Thoracic aorta (tissue), 2 donors: ENCODE data around the gene METTL5. TPM values are rescaled to one million over a fixed set of nuclear protein-coding genes. Genes with fewer than 3 reads are reported as not detected.
"Not testable (repeated sequence)": the region's sequence is repeated elsewhere in the genome, so short reads cannot be mapped to it uniquely, and the experiment has no call there.

Experiments
- ATAC-seq: fragments of 150-250 bp; one replicate; pipeline ENCODE4 v1.8.0; 2017; ENCODE audit warnings: low read depth; ENCODE audit not compliant: insufficient number of reproducible peaks, low FRiP score
- DNase-seq: peaks from one replicate; pipeline ENCODE4 v3.0.0-alpha.2; 2020; ENCODE audit warnings: low spot score
- H3K27ac ChIP-seq, 2 donors: fragments of 200-600 bp; sonication (generic); 1 replicate in 1 of 2; 2 replicates in 1 of 2; pipeline ENCODE4 v1.5.1; 2016; ENCODE audit warnings: mild to moderate bottlenecking in 2 of 2, moderate library complexity in 2 of 2
- H3K27me3 ChIP-seq: fragments of 200-600 bp; sonication (generic); replicated peaks from 2 replicates; pipeline ENCODE4 v1.6.0; 2016; ENCODE audit warnings: mild to moderate bottlenecking; ENCODE audit not compliant: insufficient read depth
- H3K36me3 ChIP-seq: fragments of 200-600 bp; sonication (generic); one replicate; pipeline ENCODE4 v1.5.1; 2016
- H3K4me1 ChIP-seq, 2 donors: fragments of 200-600 bp; sonication (generic); 1 replicate in 1 of 2; 2 replicates in 1 of 2; pipeline versions ENCODE4 v1.5.1 to v1.6.0; 2016; ENCODE audit warnings: low read depth in 2 of 2, mild to moderate bottlenecking in 1 of 2; ENCODE audit not compliant: control insufficient read depth in 1 of 2
- H3K4me3 ChIP-seq: fragments of 200-600 bp; sonication (generic); 2 replicates; pipeline ENCODE4 v1.5.1; 2016; ENCODE audit warnings: mild to moderate bottlenecking
- H3K9me3 ChIP-seq: fragments of 200-600 bp; sonication (generic); 2 replicates; pipeline ENCODE4 v1.5.1; 2016
- total RNA-seq, 2 donors: library from RNA; depleted of rRNA; stranded (reverse); fragments of >200 nt; gene quantifications; one replicate each; pipeline versions ENCODE4 v1.1.0 to v1.2.3, GENCODE V29; 2016
- TF ChIP-seq, protein P1 (sequence below): fragments of 200-600 bp; sonication (generic); IDR thresholded peaks from one replicate; pipeline ENCODE4 v1.5.1; 2019; ENCODE audit warnings: antibody characterized with exemption

The METTL5 gene
- total RNA-seq, 2 donors from 2014 or later = 25.3 to 73.5 TPM

DNA sequence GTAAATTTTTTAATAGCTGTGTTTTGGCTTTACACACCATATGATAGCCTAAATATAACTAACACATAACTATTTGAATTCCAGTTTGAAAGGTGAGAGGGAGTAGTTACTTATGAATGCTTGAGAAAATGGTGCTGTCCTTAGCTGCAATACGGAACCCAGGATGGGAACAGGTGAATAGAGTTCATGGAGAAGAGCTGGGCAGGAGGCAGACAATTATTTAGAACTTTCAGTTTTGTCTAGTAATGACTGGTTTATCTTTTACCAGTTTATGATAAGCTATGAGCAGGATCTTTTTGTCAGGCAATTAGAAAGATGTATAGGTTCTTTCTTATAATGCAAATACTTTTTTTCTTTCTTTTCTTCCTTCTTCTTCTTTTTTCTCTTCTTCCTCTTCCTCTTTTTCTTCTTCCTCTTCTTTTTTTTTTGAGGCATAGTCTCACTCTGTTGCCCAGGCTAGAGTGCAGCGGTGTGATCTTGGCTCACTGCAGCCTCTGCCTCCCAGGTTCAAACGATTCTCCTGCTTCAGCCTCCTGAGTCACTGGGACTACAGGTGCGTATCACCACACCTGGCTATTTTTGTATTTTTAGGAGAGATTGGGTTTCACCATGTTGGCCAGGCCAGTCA is 28.4 kb upstream of the METTL5 start:
- Histone ChIP-seq H3K9me3 (no peaks in the 10 kb centered on the region), H3K27me3 (no peaks in the 10 kb centered on the region), H3K4me1 (peaks cover 0 to 4% of the 10 kb centered on the region in 2 donors), H3K36me3 (no peaks in the 10 kb centered on the region), H3K27ac (no peak overlapping the region), H3K4me3 (no peak overlapping the region)
- TF ChIP-seq, protein P1, sequence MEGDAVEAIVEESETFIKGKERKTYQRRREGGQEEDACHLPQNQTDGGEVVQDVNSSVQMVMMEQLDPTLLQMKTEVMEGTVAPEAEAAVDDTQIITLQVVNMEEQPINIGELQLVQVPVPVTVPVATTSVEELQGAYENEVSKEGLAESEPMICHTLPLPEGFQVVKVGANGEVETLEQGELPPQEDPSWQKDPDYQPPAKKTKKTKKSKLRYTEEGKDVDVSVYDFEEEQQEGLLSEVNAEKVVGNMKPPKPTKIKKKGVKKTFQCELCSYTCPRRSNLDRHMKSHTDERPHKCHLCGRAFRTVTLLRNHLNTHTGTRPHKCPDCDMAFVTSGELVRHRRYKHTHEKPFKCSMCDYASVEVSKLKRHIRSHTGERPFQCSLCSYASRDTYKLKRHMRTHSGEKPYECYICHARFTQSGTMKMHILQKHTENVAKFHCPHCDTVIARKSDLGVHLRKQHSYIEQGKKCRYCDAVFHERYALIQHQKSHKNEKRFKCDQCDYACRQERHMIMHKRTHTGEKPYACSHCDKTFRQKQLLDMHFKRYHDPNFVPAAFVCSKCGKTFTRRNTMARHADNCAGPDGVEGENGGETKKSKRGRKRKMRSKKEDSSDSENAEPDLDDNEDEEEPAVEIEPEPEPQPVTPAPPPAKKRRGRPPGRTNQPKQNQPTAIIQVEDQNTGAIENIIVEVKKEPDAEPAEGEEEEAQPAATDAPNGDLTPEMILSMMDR = no peak
- ATAC-seq (no peak), DNase-seq (no peak)

DNA sequence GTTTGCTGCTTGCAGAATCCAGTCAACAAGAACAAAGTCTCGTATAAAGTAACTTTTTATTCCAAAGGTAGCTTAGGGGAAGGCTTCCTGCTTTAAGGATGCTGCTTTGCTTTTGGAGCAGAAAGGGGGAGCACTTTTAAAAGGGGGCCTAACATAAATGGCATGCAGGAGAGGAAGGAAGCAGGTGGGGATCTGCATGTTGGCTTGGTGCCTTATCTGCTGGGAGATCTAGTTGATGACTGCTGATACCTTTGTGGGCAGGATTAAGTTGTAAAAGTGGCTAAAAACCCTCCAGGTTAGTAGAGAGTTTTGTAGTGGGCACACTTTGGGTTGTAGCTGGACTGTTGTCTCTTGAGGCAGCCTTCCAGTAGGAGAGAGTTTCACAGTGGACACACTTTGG is 25.0 kb upstream of the METTL5 start:
- H3K36me3 ChIP-seq = no peaks in the 10 kb centered on the region
- DNase-seq (no peak), ATAC-seq (no peak)
- H3K4me3 ChIP-seq = no peak overlapping the region
- no peaks in the 10 kb centered on the region for H3K27me3 ChIP-seq
- TF ChIP-seq, protein P1 = no peak
- no peaks in the 10 kb centered on the region for H3K9me3 ChIP-seq
- no peak overlapping the region for H3K27ac ChIP-seq
- peaks cover 12 to 16% of the 10 kb centered on the region in 2 donors for H3K4me1 ChIP-seq

DNA sequence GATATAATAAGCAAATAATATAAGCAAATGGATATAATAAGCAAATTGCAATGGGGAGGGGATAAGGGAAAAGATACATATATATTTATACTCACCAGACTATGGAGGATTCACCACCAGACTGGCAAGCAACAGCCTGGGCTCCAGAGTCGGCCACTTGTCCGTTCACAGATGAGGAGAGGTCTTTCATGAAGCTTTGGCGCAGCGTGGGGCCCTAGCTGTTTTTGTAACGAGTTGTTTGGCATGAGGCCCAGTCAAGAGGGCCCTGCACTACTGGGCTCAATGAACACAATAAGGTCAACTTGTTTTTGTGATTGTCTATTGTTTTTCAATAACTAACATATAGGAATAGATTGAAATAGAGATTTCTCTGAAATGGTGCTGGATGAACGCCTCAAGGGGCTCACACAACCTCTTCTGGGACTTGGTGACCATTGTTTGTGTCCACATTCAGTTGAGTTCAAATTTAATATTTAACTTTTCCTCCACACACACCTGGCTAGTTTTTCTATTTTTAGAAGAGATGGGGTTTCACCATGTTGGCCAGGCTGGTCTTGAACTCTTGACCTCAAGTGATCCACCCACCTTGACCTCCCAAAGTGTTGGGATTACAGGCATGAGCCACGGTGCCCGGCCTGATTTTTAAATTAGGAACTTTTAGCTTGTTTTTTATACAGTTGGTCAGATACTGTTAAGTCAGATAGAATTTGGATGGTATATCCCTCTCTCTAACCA is 24.4 kb upstream of the METTL5 start:
- not testable (repeated sequence) for H3K9me3 ChIP-seq, H3K27me3 ChIP-seq, DNase-seq, H3K27ac ChIP-seq, H3K4me3 ChIP-seq, H3K36me3 ChIP-seq, ATAC-seq
- H3K4me1 ChIP-seq = peaks cover 12 to 16% of the 10 kb centered on the region in 2 donors

DNA sequence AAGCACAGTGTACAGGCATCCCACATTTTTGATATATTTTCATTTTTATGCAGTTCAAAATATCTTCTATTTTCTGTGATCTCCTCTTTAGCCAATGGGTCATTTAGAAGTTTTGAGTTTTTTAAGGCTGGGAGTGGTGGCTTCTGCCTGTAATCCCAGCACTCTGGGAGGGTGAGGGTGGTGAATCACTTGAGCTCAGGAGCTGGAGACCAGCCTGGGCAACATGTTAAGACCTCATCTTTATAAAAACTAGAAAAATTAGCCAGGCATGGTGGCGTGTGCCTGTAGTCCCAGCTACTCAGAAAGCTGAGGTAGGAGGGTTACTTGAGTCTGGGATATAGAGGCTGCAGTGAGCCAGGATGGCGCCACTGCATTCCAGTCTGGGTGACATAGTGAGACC is 20.3 kb upstream of the METTL5 start:
- TF ChIP-seq, protein P1 = no peak
- H3K27ac ChIP-seq = no peak overlapping the region
- H3K4me1 ChIP-seq = peaks cover 12 to 24% of the 10 kb centered on the region in 2 donors

DNA sequence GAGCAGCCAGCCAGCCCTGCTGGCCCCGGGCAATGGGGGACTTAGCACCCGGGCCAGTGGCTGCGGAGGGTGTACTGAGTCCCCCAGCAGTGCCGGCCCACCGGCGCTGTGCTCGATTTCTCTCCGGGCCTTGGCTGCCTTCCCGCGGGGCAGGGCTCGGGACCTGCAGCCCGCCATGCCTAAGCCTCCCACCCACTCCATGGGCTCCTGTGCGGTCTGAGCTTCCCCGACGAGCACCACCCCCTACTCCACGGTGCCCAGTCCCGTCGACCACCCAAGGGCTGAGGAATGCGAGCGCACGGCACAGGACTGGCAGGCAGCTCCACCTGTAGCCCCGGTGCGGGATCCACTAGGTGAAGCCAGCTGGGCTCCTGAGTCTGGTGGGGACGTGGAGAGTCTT is 16.9 kb upstream of the METTL5 start:
- ATAC-seq, H3K4me3 ChIP-seq, H3K27me3 ChIP-seq, H3K9me3 ChIP-seq, H3K36me3 ChIP-seq, DNase-seq, H3K27ac ChIP-seq: not testable (repeated sequence)
- peaks cover 9 to 34% of the 10 kb centered on the region in 2 donors for H3K4me1 ChIP-seq

More for the DNA sequence above, 20.3 kb upstream of the METTL5 start:
- ATAC-seq (no peak), DNase-seq (no peak)
- Histone ChIP-seq H3K36me3 (no peaks in the 10 kb centered on the region), H3K9me3 (no peaks in the 10 kb centered on the region), H3K27me3 (no peaks in the 10 kb centered on the region), H3K4me3 (no peak overlapping the region)

DNA sequence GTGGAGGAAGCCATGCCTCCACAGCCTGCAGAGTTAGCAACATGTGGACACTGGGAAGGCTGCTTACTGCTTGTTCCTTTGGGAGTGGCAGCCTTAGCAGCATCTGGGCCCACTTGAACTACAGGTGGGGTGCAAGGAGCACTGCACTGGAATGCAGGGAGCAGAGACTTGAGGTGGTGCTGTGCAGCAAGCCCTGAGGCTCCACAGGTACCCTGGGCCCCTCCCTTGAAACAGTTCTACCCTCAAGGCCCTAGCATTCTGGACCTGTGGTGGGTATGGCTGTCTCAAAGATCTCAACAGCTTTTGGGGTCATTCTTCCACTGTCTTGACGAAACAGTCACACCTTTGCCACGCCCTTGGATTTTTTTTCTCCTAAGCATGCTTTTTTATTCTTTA is 16.0 kb upstream of the METTL5 start:
- TF ChIP-seq, protein P1 = no peak
- H3K9me3 ChIP-seq = no peaks in the 10 kb centered on the region
- no peak for ATAC-seq
- H3K4me1 ChIP-seq = peaks cover 7 to 30% of the 10 kb centered on the region in 2 donors
- no peaks in the 10 kb centered on the region for H3K36me3 ChIP-seq
- no peaks in the 10 kb centered on the region for H3K27me3 ChIP-seq
- no peak for DNase-seq
- H3K27ac ChIP-seq = no peak overlapping the region
- no peak overlapping the region for H3K4me3 ChIP-seq
